ENCODE data around the gene EHD2. TPM values are rescaled to one million over a fixed set of nuclear protein-coding genes. Genes with fewer than 3 reads are reported as not detected.

Gene EHD2
- total and polyA plus RNA-seq, 12 donors: 5.8 to 170 (median 102) TPM

DNA sequence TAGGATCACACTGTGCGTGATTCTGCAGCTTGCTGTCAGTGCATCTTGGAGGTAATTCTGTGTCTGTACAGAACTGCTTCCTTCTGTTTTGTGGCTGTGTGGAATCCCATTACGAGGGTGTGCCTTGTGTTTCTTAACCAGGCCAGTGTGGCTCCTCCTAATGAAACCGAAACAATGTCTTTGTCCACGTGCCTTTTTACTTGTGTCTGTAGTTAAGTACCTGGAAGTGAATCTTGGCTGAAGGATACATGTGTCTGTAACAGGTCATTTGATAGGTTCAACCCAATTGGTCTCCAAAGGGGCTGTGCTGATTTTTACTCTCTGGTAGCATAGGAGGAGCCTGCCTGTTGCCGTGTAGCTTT, 45.2 kb downstream of the EHD2 start:
- Histone ChIP-seq H3K4me3 (no peak overlapping the region), H3K27ac (no peak overlapping the region), H3K9me3 (replicated peaks in 1 of 3) (no peaks in the 10 kb centered on the region), H3K4me1 (replicated peaks in 1 of 2) (no peaks in the 10 kb centered on the region), H3K36me3 (replicated peaks in 1 of 2) (peaks cover 0 to 47% of the 10 kb centered on the region in 2 donors), H3K27me3 (no peaks in the 10 kb centered on the region)
- intact Hi-C loops (cut with DNase I): no loop called here
- WGBS, 4 donors: 86 to 92% (median 88%) methylated on average over 5 of the region's 5 CpGs
- TF ChIP-seq, protein P1, sequence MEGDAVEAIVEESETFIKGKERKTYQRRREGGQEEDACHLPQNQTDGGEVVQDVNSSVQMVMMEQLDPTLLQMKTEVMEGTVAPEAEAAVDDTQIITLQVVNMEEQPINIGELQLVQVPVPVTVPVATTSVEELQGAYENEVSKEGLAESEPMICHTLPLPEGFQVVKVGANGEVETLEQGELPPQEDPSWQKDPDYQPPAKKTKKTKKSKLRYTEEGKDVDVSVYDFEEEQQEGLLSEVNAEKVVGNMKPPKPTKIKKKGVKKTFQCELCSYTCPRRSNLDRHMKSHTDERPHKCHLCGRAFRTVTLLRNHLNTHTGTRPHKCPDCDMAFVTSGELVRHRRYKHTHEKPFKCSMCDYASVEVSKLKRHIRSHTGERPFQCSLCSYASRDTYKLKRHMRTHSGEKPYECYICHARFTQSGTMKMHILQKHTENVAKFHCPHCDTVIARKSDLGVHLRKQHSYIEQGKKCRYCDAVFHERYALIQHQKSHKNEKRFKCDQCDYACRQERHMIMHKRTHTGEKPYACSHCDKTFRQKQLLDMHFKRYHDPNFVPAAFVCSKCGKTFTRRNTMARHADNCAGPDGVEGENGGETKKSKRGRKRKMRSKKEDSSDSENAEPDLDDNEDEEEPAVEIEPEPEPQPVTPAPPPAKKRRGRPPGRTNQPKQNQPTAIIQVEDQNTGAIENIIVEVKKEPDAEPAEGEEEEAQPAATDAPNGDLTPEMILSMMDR (IDR thresholded peaks at IDR 0.05): no peak
- no peak for TF ChIP-seq POLR2A (IDR thresholded peaks at IDR 0.05)
- no peak for DNase-seq

DNA sequence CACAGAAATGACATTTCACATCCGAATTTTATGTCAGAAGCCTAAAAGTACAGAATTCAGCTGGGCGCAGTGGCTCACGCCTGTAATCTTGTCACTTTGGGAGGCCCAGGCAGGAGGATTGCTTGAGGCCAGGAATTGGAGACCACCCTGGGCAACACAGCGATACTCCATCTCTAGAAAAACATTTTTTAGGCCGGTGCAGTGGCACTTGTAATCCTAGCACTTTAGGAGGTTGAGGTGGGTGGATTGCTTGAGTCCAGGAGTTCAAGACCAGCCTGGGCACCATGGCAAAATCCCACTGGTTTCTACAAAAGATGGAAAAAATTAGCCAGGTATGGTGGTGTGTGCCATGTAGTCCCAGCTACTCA, 47.4 kb downstream of the EHD2 start:
- Histone ChIP-seq H3K36me3 (replicated peaks in 1 of 2) (peaks cover 0 to 25% of the 10 kb centered on the region in 2 donors), H3K9me3 (replicated peaks in 1 of 3) (no peaks in the 10 kb centered on the region), H3K27ac (no peak overlapping the region), H3K4me1 (replicated peaks in 1 of 2) (no peaks in the 10 kb centered on the region), H3K4me3 (no peak overlapping the region), H3K27me3 (no peaks in the 10 kb centered on the region)
- TF ChIP-seq, protein P1 (IDR thresholded peaks at IDR 0.05): no peak
- no peak for TF ChIP-seq POLR2A (IDR thresholded peaks at IDR 0.05)
- intact Hi-C loops (cut with DNase I): no loop called here
- no peak for DNase-seq
- 71 to 81% (median 77%) methylated on average over 5 of the region's 5 CpGs for WGBS, 4 donors

DNA sequence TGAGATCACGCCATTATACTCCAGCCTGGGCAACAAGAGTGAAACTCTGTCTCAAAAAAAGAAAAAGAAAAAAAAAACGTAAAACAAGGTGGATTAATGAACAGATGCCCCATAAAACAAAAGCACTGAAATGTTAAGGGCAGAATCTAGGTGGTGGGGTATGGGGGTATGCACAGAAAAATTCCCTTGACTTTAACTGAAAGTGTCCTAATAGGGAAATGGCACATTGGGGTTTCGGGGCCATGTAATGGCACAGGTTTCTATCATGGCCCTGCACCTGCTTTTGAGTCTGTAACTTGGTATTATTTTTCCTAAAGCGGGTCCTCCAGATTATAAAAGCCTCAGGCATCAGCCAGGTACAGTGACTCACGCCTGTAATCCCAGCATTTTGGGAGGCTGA, 48.3 kb downstream of the EHD2 start:
- 59 to 82% (median 64%) methylated on average over 5 of the region's 5 CpGs for WGBS, 4 donors
- no peaks in the 10 kb centered on the region for H3K27me3 ChIP-seq
- intact Hi-C loops (cut with DNase I): no loop called here
- H3K9me3 ChIP-seq (replicated peaks in 1 of 3): no peaks in the 10 kb centered on the region
- DNase-seq: no peak
- H3K4me3 ChIP-seq: no peak overlapping the region
- H3K36me3 ChIP-seq (replicated peaks in 1 of 2): peaks cover 0 to 15% of the 10 kb centered on the region in 2 donors
- TF ChIP-seq POLR2A (IDR thresholded peaks at IDR 0.05): no peak
- TF ChIP-seq, protein P1 (IDR thresholded peaks at IDR 0.05): no peak
- H3K27ac ChIP-seq: no peak overlapping the region
- no peaks in the 10 kb centered on the region for H3K4me1 ChIP-seq (replicated peaks in 1 of 2)

DNA sequence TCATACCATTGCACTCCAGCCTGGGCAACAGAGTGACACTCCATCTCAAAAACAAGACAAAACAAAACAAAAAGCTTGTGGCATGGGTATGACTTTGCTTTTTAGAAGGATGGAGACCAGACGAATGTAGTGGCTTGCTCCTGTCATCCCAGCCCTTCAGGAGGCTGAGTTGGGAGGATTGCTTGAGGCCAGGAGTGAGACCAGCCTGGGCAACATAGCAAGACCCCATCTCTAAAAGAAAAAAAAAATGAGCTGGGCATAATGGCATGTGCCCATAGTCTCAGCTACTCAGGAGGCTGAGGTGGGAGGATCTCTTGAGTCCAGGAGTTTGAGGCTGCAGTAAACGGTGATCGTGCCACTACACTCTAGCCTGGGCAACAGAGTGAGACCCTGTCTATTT, 48.9 kb downstream of the EHD2 start:
- DNase-seq: no peak
- Histone ChIP-seq H3K27ac (no peak overlapping the region), H3K36me3 (replicated peaks in 1 of 2) (peaks cover 0 to 9% of the 10 kb centered on the region in 2 donors), H3K9me3 (replicated peaks in 1 of 3) (no peaks in the 10 kb centered on the region), H3K27me3 (no peaks in the 10 kb centered on the region), H3K4me3 (no peak overlapping the region), H3K4me1 (replicated peaks in 1 of 2) (no peaks in the 10 kb centered on the region)
- intact Hi-C loops (cut with DNase I): no loop called here
- WGBS, 4 donors: 54 to 79% (median 64%) methylated on average over 3 of the region's 3 CpGs
- TF ChIP-seq, protein P1 (IDR thresholded peaks at IDR 0.05): no peak
- no peak for TF ChIP-seq POLR2A (IDR thresholded peaks at IDR 0.05)
